IPS DF 4.7 (cell line): Measurements from ENCODE around the gene SIAH2.

Source experiments
- DNase-seq: peaks from one replicate; pipeline ENCODE4 v3.0.0-alpha.2; 2013; ENCODE audit warnings: low spot score; ENCODE audit errors: extremely low read depth

Gene SIAH2

GRCh38 chr3:150736316-150736719, 26.7 kb downstream of the SIAH2 start:
- DNase-seq = no peak

- DNase-seq = no peak
These were observed 28.2 kb downstream of the SIAH2 start for GRCh38 chr3:150734795-150735119.

DNA sequence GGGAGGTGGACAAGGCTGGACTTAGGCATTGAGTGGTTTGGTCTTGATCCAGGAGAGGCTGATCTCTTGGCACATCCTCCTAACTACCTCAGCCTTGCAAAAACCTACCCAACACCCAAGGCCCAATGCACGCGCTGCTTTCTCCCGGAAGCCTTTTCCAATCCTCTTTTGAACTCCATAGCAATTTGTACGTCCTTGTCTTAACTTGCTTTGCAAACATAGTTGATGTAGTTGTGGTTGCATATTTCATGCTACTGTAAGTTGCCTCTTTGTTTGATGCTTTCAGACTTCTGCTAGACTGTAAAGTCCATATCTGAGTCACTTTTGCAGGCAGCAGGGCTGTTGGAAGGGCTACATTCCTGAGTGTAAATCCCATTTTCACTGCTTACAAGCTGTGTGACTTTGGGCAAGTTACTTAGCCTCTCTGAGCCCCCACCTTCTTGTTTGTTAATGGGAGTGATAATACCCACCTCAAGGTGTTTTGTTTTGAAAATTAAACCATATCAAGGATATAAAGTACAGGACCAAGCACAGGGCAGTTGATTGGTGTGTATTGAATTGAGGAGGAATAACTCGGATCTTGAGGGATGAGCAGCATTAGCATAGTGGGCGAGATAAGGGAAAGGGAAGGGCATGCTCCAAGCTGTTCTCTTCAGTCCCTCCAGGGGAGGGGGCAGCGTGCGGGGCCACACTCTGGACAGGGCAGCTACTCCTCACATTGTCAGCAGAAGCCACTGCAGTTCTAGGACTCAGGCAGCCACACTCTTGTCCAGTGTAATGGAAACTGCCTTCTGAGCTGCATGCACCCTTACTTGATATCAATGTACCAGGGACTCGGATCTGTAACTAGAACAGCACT, 28.8 kb downstream of the SIAH2 start:
- DNase-seq = no peak

DNA sequence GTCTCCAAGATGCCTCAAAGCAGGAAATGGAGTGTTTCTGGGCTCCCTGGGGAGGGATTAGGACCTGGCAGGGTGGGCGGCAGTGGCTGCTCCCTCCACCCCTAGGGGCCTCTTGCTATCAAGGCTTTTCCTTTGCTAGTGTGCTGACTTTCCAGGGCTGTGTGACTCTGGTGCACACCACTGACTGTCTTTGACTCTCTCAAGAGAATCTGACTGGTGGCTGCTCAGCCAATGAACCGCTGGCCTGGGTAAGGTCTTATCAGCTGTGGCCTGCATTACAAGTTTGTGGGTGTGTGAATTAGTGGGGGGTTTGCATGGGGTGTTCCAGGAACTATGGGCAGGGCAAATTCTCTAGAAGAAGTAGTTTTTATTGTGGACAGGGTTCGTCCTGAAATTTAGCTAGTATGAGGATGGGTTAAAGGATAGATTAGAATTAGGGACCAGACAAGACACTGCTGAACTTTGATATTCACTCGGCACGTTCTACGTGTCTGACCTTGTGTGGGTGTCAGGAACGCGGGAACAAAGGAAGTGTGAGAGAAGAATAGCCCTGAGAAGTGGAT, 29.5 kb downstream of the SIAH2 start:
- DNase-seq = no peak

DNA sequence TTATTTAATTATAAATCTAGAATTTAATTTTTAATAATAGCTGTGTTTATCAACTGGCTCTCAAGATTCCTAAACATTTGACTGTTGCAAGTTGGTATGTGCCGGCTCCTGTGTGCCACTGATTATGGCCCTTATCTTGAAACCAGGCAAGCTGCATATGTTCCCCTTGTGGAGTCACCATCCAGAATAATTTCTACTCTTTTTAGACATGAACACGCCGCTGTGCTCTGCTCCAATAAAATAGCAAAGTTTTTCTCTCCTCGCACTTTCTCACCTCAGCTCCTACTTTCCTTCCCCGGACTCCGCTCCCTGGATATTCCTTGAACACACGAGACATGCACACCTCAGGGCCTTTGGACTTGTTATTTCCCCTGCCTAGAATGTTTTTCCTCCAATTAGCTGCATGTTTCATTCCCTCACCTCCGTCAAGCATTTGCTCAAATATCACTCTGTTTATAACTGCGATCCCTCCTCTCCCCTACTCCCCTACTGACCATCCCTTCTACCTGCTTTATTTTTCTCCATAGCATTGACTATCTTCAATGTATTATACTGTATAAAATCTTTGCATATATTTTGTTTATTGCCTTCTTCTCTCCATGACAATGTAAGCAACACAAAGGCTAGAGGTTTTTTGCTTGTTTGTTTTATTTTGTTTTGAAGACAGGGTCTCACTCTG, 33.1 kb downstream of the SIAH2 start:
- DNase-seq = no peak

DNA sequence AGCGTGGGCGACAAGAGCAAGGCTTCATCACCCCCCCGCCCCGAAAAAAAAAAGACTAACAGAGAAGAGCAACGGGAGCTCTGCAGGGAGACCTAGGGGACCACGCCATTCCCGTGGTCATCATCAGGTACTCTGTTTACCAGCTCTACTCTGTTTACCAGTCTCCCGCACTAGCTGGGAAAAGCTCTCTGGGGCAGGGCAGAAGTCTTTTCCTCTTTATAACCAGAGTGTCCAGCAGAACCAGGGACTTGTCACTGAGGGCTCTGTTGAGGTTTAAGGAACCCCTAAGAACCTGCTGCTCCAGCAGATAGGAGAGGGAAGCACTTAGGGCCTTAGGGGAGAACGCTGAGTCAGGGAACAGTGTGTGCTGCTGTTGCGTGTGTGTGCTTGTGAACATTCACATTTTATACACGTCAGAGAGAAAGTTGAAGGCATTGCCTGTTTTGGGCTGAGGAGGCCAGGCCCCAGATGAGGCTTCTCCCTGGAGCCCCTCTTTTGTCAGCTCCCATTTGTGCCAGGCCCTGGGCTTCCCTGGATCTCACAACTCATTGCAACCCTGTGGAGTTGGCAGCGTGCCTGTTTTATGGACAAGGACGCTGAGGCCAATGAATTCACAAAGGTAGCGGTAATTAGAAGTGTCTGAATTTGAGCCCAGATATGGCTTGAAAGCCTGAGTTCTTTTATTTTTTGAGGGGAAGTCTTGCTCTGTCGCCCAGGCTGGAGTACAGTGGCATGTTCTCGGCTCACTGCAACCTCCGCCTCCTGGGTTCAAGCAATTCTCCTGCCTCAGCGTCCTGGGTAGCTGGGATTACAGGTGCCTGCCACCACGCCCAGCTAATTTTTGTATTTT, 35.1 kb downstream of the SIAH2 start:
- no peak for DNase-seq

DNA sequence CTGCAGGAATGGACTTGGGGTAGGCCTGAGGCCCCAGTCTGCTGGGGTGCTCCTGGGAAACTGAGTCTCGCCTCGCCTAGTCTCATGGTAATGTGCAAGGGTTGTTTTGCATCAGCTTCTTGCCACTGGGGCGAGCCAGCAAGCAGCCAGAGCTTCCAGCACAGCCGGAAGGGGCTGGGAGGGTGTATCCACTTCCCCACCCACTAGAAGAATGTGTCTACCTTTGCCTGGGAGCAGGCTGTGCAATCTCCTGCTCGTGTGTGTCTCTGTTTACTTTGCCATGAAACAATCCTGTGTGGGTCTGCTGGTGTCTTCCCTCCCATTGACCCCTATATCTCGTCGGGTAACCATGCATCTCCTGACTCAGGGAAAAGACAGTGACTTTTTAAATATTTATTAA, 37.4 kb downstream of the SIAH2 start:
- no peak for DNase-seq

- DNase-seq = no peak
These were observed 39.0 kb downstream of the SIAH2 start for GRCh38 chr3:150723946-150724345.

DNA sequence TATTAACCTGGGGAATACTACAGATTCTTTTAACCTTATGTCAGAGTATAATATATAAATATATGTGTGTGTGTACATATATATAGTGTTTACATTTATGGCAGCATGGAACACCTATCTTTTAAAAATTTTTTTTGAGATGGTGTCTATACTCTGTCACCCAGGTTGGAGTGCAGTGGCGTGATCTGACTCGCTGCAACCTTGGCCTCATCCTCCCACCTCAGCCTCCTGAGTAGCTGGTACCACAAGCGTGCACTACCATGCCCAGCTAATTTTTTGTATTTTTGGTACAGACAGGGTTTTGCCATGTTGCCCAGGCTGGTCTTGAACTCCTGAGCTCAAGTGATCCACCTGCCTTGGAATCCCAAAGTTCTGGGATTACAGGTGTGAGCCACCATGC, 40.7 kb downstream of the SIAH2 start:
- DNase-seq = no peak

DNA sequence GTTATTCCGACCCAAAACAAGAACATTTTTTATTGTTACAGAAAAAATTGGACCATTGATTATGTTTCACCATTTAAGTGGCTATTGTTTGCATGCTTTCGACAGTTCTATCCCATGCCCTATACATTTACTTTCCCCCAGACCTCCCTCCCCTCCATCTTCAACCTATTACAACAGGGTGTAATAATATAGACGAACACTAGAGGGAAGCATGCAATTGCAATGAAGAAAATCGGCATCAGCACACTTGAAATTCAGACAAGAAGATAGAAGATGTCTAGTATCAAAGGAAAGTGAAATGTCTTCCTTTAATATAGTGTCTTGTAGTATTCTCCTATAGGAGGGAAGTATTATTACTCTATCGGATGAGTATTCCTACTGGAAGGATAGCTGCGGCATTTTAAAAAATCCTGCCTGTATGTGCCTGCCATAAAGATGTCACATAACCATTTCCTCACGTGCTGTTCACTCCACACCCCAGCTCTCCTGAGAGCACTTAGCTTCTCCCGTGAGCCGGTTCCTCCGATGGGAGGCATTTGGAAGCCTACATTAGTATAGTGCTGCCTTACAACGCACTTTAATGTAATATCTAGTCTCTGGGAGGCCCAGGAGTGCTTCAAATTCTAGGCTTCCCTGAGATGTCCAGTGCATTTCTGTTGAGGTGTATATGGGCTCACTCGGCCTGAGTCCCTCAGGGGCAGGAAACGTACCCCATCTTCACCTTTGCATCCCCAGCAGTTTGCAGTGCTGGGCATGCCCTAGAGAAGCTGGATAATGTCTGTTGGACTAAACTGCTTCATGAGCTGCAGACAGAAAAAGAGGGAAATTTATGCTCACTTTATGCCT, 41.5 kb downstream of the SIAH2 start:
- no peak for DNase-seq

DNA sequence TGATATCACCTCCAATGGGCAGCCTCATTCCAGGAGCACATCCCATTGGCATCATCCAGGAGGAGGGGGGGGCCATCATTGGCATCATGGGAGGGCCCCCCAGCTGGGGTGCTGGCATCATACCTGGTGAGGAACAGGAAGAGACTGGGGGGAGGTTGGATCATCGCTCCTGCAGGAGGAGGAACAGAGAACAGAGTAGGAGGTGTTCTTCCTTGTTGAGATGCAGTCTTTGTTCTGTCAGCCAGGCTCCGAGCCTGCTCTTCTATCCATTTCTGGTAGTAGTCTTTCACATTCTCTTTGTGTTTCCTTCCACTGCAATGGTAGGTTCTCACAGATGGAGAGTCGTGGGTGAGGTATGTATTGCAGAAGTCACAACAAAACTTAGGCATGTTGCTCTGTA, 42.5 kb downstream of the SIAH2 start:
- no peak for DNase-seq

- no peak for DNase-seq
These were observed 52.9 kb downstream of the SIAH2 start for GRCh38 chr3:150710097-150710496.

DNA sequence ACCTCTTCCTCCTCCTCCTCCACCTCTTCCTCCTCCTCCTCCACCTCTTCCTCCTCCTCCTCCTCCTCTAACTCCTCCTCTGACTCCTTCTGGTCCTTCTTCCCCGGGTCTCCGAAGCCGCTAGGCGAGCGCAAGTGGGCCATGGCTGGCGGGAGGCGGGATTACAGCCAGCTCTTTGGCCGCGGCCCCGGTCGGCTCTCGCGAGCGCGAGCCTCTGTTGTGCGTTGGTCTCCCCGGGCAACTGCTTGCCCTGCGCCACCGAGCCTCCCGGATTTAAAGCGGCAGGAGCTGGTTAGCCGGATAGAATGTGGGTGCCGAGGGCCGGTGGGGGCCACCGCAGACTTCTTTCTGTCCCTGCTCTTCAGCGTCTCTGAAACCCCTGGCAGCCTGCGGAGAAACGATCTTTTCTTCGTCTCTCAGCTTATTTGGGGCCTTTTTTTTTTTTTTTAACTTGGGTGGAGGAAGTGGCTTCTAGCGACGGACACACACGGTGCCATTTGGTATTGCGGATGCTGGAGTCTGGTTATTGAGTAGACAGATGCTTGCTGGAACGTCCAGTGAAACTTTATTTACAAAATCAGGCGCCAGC, 59.1 kb downstream of the SIAH2 start, which contains the start of gene ERICH6:
ERICH6 (minus strand) TSS at position 165 of the 589 bp plus-strand sequence; CDS start at position 143, 22 bp downstream.
- peak; percentile 58 for DNase-seq

DNA sequence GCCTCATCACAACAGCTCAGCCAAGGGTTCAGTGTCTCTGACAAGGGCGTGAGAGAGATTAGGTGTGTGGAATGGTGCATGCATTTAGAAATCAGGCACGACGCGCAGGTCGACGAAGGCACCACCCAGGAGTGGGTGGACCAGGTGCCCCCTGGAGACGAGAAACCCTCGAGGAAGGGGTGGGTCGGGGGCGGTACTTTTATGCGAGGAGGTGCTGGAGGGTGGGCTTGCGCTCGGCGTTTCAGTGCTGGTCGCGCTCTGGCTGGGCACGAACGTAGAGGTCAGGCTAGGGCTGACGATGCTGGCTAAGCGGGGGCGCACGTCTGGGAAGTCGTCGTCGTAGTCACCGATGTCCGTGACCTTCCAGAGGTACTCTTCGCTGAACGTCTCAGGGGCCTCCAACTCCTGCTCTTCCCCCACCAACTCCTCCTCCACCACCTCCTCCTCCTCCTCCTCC, 59.6 kb downstream of the SIAH2 start:
- no peak for DNase-seq

- DNase-seq = no peak
These were observed 63.8 kb downstream of the SIAH2 start for GRCh38 chr3:150699068-150699639.

GRCh38 chr3:150697646-150698045, 65.3 kb downstream of the SIAH2 start:
- no peak for DNase-seq

DNA sequence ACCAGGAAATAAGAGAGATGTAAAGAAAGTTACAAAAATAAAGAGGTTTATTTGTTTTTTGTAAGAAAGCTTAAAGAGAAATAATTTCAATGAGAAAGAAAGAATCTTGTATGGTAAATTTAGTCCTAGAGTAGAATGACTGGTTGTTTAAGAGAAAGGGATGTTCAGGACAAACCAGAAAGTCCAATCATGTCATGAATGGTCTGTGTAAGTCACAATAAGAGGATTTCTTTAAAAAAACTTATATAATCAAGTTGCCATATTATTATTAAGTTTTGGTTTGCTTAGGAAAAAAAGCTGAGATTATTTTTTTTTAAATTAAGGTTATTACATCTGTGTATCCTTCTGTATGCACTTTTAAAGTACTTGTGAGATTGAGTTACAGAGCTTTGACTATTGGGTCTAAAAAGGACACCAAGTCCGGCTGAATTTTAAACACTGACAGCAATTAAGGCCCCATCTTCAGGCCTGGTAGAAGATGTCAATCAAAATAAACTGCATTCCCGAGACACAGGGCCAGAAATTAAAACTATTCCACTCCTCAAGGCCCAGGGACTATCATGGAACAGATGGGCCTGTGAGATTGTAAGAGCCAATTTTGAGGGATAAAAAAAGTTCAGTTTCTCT, 71.4 kb downstream of the SIAH2 start:
- DNase-seq = no peak
